ENCODE results near the gene CSMD2.

GRCh38 chr1:33649759-33650158 lies 515.3 kb downstream of the CSMD2 start:
- no peak for TF ChIP-seq CTCF (IDR thresholded peaks at IDR 0.05; ENCODE audit: borderline replicate concordance, extremely low read depth, low read length, poor library complexity, severe bottlenecking)
- TF ChIP-seq EZH2 (IDR thresholded peaks at IDR 0.05; ENCODE audit: borderline replicate concordance, low read depth, low read length, severe bottlenecking): no peak
